HG02642 (cell line): ENCODE results near the gene TCF12.
"Not testable (repeated sequence)": the region's sequence is repeated elsewhere in the genome, so short reads cannot be mapped to it uniquely, and the experiment has no call there.

ENCODE experiments used
- ATAC-seq: cut with Tn5 transposase; IDR thresholded peaks from one replicate; pipeline ENCODE4 v1.9.1; 2021; ENCODE audit warnings: mild to moderate bottlenecking; ENCODE audit not compliant: unreplicated experiment, poor library complexity

The TCF12 gene

GRCh38 chr15:57114070-57114469 is 195.6 kb downstream of the TCF12 start:
- ATAC-seq, result no peak

GRCh38 chr15:57118013-57118799 is 199.8 kb downstream of the TCF12 start:
- no peak for ATAC-seq

DNA sequence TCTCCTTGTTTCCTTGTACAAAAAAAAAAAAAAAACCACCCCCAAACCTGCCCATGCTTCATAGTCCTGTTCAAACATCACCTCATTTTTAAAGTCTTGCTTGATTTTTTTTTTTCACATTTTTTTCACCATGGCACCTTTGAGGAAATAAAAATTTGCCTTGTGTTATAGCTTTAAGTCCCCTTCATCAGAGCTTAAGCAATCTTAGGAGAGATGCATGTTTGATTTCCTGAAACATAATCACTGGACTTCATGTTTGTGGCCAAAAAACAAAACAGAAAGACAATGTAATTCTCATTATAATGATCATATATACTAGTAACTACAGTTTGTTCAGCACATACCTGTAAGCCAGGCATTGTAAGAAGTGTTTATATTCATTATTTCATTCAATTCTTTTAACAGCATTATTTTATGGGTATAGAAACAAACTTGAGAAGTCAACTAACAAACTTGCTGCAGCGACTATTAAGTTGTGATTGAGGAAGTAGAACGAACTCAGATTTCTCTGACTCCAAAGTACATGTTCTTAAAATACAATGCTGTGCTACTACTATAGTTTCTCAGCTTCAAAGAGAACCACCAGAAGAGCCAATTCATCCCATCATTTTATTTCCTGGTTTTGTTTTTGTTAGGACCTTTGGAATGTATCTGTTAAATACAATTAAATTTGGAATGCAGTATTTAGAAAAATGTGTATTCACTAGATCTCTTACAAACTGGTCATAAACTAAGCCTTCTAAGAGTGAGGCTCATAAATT is 203.8 kb downstream of the TCF12 start:
- no peak for ATAC-seq

DNA sequence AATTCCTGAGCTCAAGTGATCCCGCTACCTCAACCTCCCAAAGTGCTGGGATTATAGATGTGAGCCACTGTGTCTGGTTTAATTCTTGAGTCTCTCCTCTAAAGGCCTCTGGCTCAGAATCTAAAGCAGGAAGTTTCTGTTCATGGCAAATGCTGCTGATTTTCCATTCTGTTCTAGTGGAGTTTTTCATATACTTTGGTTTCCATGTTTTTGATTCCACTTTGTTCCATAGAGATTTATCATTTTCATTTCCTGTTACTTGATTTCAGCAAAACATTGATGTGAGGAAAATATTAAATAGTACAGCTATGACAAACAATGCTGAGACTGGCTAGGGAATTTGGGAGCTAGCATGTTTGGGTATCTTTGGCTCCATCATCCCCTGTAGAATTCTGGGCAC is 205.6 kb downstream of the TCF12 start:
- no peak for ATAC-seq

GRCh38 chr15:57129064-57129463 is 210.6 kb downstream of the TCF12 start:
- no peak for ATAC-seq

GRCh38 chr15:57130956-57131355 is 212.5 kb downstream of the TCF12 start:
- no peak for ATAC-seq

- no peak for ATAC-seq
Observed at GRCh38 chr15:57133127-57133968, 214.9 kb downstream of the TCF12 start.

DNA sequence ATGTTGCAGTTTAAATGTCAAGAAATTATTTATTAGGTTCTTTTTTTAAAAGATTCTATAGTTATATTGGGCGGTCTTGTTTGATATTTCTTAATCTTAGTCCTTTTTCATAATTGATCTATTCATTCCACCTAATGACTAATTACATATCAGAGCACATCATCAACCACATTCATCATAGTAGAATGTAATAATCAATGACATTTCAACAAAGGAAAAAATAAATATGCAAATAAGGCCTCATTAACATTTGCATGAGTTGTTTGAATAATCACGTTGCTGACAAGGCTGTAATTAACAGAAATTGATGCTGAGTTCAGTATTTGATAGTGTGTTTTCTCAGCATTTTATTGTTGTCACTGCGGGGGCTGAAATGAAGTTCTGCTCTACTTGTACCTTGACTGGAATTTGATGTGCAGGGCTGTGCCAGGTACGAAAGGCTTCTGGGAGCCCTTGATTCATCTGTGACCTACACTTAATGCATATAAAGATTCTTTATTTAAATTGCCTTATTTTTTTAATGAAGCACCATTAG is 215.7 kb downstream of the TCF12 start:
- no peak for ATAC-seq

GRCh38 chr15:57134851-57135250 is 216.4 kb downstream of the TCF12 start:
- no peak for ATAC-seq

GRCh38 chr15:57135800-57136199 is 217.4 kb downstream of the TCF12 start:
- no peak for ATAC-seq

- no peak for ATAC-seq
Observed at GRCh38 chr15:57138349-57138788, 219.9 kb downstream of the TCF12 start.

GRCh38 chr15:57143511-57144078 is 225.2 kb downstream of the TCF12 start:
- no peak for ATAC-seq

DNA sequence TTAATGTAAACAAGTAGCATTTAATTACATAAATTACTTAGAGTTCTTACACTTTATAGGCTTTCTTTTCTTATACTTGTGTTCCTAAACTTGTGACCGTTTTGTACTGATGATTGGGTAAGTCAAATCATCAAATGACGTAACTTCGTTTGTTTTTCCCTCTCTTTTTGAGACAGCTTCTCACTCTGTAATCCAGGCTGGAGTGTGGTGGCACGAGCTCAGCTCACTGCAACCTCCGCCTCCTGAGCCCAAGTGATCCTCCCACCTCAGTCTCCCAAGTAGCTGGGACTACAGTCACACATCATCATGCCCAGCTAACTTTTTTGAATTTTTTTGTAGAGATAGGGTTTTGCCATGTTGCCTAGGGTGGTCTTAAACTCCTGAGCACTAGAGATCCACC is 226.0 kb downstream of the TCF12 start:
- ATAC-seq, result no peak

DNA sequence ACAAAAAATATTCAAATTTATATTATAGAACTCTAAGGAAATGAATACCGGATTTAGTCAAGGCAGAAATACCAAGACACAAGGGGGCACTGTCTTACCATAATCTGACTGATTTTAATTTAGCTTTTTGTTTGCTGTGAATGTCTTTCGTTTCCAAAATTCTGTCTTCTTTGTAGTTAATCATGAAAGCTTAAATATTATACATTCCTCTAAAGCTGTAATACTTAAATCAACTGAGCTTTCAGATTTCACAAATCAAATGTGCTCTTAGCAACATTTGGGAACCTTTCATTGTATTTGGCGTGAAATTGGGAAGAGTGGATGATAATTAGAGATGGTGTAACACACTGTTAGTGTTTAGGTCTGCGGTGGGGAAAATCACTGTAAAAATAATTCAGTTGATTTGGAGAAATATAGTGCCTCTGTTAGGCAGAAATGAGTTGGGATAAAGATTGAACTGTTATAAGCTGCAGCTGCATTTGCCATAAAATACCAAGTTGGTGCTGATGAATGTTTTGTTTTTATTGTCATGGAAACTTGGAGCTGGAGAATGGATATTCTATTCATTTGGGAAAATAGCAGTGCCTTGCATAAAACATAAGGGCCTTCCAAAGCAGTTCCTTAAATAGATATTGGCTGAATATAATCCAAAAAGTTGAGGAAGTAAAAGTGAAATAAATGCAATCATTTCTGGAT is 228.2 kb downstream of the TCF12 start:
- ATAC-seq, result no peak

- ATAC-seq, result no peak
Observed at GRCh38 chr15:57147621-57148020, 229.2 kb downstream of the TCF12 start.

- no peak for ATAC-seq
Observed at GRCh38 chr15:57148262-57148661, 229.8 kb downstream of the TCF12 start.

- no peak for ATAC-seq
Observed at GRCh38 chr15:57149196-57149595, 230.8 kb downstream of the TCF12 start.

- ATAC-seq, result no peak
Observed at GRCh38 chr15:57150066-57150865, 231.8 kb downstream of the TCF12 start.

GRCh38 chr15:57150866-57151203 is 232.4 kb downstream of the TCF12 start:
- not testable (repeated sequence) for ATAC-seq
